PC-9 (cell line): ENCODE results near the gene AKAP13. TPM values are rescaled to one million over a fixed set of nuclear protein-coding genes. Genes with fewer than 3 reads are reported as not detected.

Experiments
- BruUV-seq: library from RNA; stranded (reverse); fragments of 400-500 nt; replicated peaks from 2 replicates; lab custom pipeline; 2021; lab: Mats Ljungman, UMichigan
- CTCF ChIA-PET: fragments of 300-600 bp; sonication (Branson Sonifier 250); formaldehyde crosslinking; loops from one replicate; lab custom pipeline; 2022; ENCODE audit warnings: antibody characterized with exemption; lab: Charles Lee
- POLR2A ChIA-PET: fragments of 300-600 bp; sonication (Branson Sonifier 250); formaldehyde crosslinking; loops from one replicate; lab custom pipeline; 2022; ENCODE audit warnings: antibody characterized with exemption; ENCODE audit not compliant: unreplicated experiment; lab: Charles Lee
- DNase-seq, 2 experiments: peaks; one replicate each; pipeline versions ENCODE4 v3.0.0 to v3.0.0-alpha.2; 2015 to 2022; ENCODE audit warnings: mixed read lengths in 1 of 2
- H2AFZ ChIP-seq: fragments of 200-600 bp; sonication (generic); 2 replicates; pipeline ENCODE4 v1.8.1; 2017; ENCODE audit warnings: antibody characterized with exemption
- H3F3A ChIP-seq: fragments of 200-600 bp; sonication (generic); 2 replicates; pipeline ENCODE4 v1.8.1; 2017; ENCODE audit warnings: antibody characterized with exemption, mild to moderate bottlenecking, low read depth; ENCODE audit not compliant: insufficient read depth
- H3K27ac ChIP-seq: fragments of 200-600 bp; sonication (generic); 2 replicates; pipeline ENCODE4 v1.6.1; 2016; ENCODE audit warnings: mixed run types
- H3K27me3 ChIP-seq: fragments of 200-600 bp; sonication (generic); 2 replicates; pipeline ENCODE4 v1.6.1; 2016; ENCODE audit warnings: low read depth, mixed run types; ENCODE audit not compliant: insufficient read depth
- H3K36me3 ChIP-seq: fragments of 200-600 bp; sonication (generic); 2 replicates; pipeline ENCODE4 v1.6.1; 2016; ENCODE audit warnings: low read depth, mixed run types
- H3K4me1 ChIP-seq: fragments of 200-600 bp; sonication (generic); replicated peaks from 2 replicates; pipeline ENCODE4 v1.6.1; 2016; ENCODE audit warnings: mixed run types; ENCODE audit not compliant: insufficient read depth
- H3K4me2 ChIP-seq: fragments of 200-600 bp; sonication (generic); 2 replicates; pipeline ENCODE4 v1.6.1; 2017; ENCODE audit warnings: mixed run types
- H3K4me3 ChIP-seq: fragments of 200-600 bp; sonication (generic); 2 replicates; pipeline ENCODE4 v1.6.1; 2016; ENCODE audit warnings: mixed run types
- H3K79me2 ChIP-seq: fragments of 200-600 bp; sonication (generic); 2 replicates; pipeline ENCODE4 v1.6.1; 2017; ENCODE audit warnings: low read depth, mixed run types
- H3K9me2 ChIP-seq: fragments of 200-600 bp; sonication (generic); 2 replicates; pipeline ENCODE4 v1.8.1; 2017; ENCODE audit warnings: mild to moderate bottlenecking; ENCODE audit not compliant: insufficient read depth
- H3K9me3 ChIP-seq: fragments of 200-600 bp; sonication (generic); 2 replicates; pipeline ENCODE4 v1.8.1; 2016; ENCODE audit warnings: low read depth; ENCODE audit not compliant: insufficient read depth
- H4K20me1 ChIP-seq: fragments of 200-600 bp; sonication (generic); 2 replicates; pipeline ENCODE4 v1.8.1; 2017; ENCODE audit not compliant: insufficient read depth
- CTCF ChIP-seq: fragments of 200-600 bp; sonication (generic); conservative IDR thresholded peaks from 2 replicates; pipeline ENCODE4 v1.6.1; 2017; ENCODE audit warnings: mixed run types, antibody characterized with exemption, mild to moderate bottlenecking, moderate library complexity
- EZH2 ChIP-seq: fragments of 200-600 bp; sonication (generic); IDR thresholded peaks from 2 replicates; pipeline ENCODE4 v1.8.0; 2017; ENCODE audit warnings: antibody characterized with exemption, low read depth
- intact Hi-C: fragments of 100-400 bp; cut with micrococcal nuclease; formaldehyde crosslinking; loops from one replicate; pipeline ENCODE4 v1.10.0; 2022; ENCODE audit not compliant: unreplicated experiment
- total RNA-seq: library from RNA; stranded (reverse); gene quantifications from 2 replicates; pipeline ENCODE4 v1.2.3, GENCODE V29; 2021

Gene AKAP13
- total RNA-seq, 1 experiment from 2014 or later: 82.5 TPM

DNA sequence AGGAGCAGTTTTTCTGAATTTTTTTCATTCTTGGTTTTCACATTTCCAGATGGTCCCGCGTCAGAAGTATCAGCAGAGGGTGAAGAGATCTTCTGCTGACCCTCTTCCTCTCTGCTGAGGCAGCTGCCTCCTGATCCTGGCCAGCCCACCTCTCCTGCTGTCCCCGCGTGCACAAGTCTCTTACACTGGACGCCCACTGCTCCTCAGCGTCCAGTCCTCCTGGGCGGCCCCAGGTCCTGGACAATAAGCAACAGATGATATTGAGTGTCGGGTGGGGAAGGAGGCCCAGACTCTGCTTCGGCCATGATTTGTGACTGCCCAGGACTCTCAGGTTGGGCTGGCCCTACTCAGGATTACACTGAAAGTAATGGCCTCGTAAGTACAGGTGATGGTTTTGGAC is 364.2 kb downstream of the AKAP13 start:
- POLR2A ChIA-PET: interaction anchor here (0.6 kb wide), 1 partner anchor 16 kb away, joined by 3 read pairs; no protein-coding TSS in a partner anchor
- no peak overlapping the region for H3K4me3 ChIP-seq
- 0 out of 2 replicates have a peak, but pooled peaks cover 15% of the 10 kb centered on the region for H3K36me3 ChIP-seq

DNA sequence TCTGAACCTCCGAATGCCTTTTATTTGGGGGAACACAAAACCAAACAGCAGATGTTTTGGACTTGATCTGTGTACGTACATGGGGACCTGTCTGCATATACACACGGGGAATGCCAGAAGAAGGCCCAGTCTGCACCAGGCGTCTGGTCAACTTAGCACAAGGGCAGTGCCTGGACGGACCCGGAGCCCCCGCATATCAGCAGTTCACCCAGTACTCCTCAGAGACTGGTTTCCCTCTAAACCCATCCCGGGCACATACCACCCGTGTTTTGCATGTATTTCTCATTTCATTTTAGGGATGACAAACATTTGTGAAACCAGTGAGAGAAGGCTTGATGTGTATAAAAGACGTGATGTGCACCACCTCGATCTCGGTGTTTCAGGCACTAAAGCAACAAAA is 364.6 kb downstream of the AKAP13 start:
- H3K9me3 ChIP-seq: no peaks in the 10 kb centered on the region
- ChIA-PET POLR2A (no interaction called here), CTCF (no interaction called here)
- no peak overlapping the region for H2AFZ ChIP-seq
- no peaks in the 10 kb centered on the region for H3K4me1 ChIP-seq
- BruUV-seq: no TSS peak
- no peaks in the 10 kb centered on the region for H3K9me2 ChIP-seq
- H4K20me1 ChIP-seq: no peaks in the 10 kb centered on the region; the same call in 1 of the 2 replicates
- no peaks in the 10 kb centered on the region for H3F3A ChIP-seq
- intact Hi-C loops: no loop called here
- no peaks in the 10 kb centered on the region for H3K27me3 ChIP-seq
- H3K4me3 ChIP-seq: no peak overlapping the region
- no peak for DNase-seq
- no peak overlapping the region for H3K4me2 ChIP-seq
- 0 out of 2 replicates have a peak, but pooled peaks cover 15% of the 10 kb centered on the region for H3K36me3 ChIP-seq
- TF ChIP-seq EZH2 (no peak), CTCF (no peak)
- no peak overlapping the region for H3K27ac ChIP-seq
- H3K79me2 ChIP-seq: no peaks in the 10 kb centered on the region

More for the DNA sequence above, 364.2 kb downstream of the AKAP13 start:
- TF ChIP-seq EZH2 (no peak), CTCF (no peak)
- Histone ChIP-seq H3K9me2 (no peaks in the 10 kb centered on the region), H4K20me1 (no peaks in the 10 kb centered on the region; the same call in 1 of the 2 replicates), H3K27ac (no peak overlapping the region), H3K4me1 (no peaks in the 10 kb centered on the region), H3F3A (no peaks in the 10 kb centered on the region), H3K27me3 (no peaks in the 10 kb centered on the region), H3K79me2 (no peaks in the 10 kb centered on the region), H2AFZ (no peak overlapping the region), H3K9me3 (no peaks in the 10 kb centered on the region), H3K4me2 (no peak overlapping the region)
- CTCF ChIA-PET: no interaction called here
- DNase-seq: no peak
- intact Hi-C loops: no loop called here
- no TSS peak for BruUV-seq

DNA sequence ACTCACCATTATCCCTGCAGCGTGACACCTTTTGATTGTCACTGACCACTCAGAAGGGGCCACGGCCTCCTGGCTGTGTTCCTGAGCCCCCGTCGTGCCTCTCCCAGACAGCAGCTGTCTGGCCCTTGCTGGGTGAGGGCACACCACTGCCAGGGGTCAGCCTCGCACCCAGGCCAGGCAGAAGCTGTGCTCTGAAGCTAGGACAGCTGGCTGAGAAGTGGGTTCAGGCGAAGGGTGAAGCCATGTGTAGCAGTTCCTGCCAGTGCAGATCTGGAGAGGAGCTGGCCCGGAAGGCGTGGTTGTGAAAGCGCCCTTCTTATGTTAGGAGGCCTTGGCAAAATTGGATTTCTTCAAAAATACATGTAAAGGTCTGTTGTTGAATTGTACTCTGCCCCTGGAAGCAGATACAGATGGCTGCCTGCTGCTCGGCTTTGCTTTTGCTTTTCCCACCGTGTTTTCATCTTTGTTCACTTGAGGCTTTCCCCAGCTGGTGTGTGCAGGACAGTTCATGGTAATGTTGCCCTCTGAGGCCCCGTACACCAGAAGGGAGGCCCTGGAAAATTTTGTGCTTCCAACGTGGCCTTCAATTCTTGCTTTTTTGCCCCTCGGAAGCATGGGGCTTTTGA is 365.2 kb downstream of the AKAP13 start:
- intact Hi-C loops: no loop called here
- CTCF ChIA-PET: no interaction called here
- POLR2A ChIA-PET: no interaction called here
- no peak overlapping the region for H3K27ac ChIP-seq
- BruUV-seq: no TSS peak
- no peaks in the 10 kb centered on the region for H3K9me2 ChIP-seq
- H3K36me3 ChIP-seq: 0 out of 2 replicates have a peak, but pooled peaks cover 15% of the 10 kb centered on the region
- no peak overlapping the region for H2AFZ ChIP-seq
- H3K4me1 ChIP-seq: no peaks in the 10 kb centered on the region
- H4K20me1 ChIP-seq: no peaks in the 10 kb centered on the region; the same call in 1 of the 2 replicates
- H3K4me3 ChIP-seq: no peak overlapping the region
- H3K79me2 ChIP-seq: no peaks in the 10 kb centered on the region
- no peaks in the 10 kb centered on the region for H3F3A ChIP-seq
- TF ChIP-seq CTCF (no peak), EZH2 (no peak)
- H3K27me3 ChIP-seq: no peaks in the 10 kb centered on the region
- H3K9me3 ChIP-seq: no peaks in the 10 kb centered on the region
- no peak overlapping the region for H3K4me2 ChIP-seq
- DNase-seq: no peak
